Measurements from ENCODE around the gene DIP2C. TPM values are rescaled to one million over a fixed set of nuclear protein-coding genes. Genes with fewer than 3 reads are reported as not detected.
"Not testable (repeated sequence)": the region's sequence is repeated elsewhere in the genome, so short reads cannot be mapped to it uniquely, and the experiment has no call there.

DIP2C gene
- 26.3 TPM for polyA plus RNA-seq (ENCODE audit: insufficient read length)

- peak; percentile 29 for DNase-seq (ENCODE audit: low read depth)
These were observed at the start of gene DIP2C for GRCh38 chr10:689452-690371. Gene DIP2C (minus strand): TSS chr10:689668. CDS start chr10:689578, 90 bp downstream.

DNA sequence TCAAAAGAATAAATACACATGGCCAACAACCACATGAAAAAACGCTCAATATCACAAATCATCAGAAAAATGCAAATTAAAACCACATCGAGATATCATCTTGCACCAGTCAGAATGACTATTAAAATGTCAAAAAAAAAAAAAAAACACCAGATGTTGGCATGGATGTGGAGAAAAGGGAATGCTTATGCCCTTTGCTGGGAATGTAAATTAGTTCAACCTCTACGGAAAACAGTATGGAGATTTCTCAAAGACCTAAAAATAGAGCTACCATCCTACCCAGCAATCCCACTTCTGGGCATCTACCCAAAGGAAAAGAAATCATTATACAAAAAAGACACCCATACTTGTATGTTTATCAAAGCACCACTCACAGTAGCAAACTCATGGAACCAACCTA is 45.0 kb upstream of the DIP2C start:
- no peak for DNase-seq (ENCODE audit: low read depth)

DNA sequence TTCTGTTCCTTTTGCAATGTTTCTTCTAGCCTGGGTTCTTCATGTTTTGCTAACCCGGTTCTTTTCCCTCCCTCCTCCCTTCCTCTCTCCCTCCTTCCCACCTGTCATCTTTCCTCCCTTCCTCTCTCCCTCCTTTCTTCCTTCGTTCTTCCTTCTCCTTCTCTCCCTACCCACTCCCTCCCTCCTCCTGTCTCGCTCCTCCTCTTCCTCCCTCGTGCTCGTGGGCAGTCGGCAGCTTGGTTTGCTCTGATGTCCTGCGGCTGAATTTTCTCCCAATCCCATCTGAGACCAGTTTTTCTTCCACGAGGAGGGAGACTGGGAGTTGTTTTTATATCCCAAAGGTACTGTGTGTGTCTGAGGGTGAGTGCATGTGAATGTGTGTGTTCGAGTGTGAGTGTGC is 43.6 kb upstream of the DIP2C start:
- no peak for DNase-seq (ENCODE audit: low read depth)

- DNase-seq (ENCODE audit: low read depth) = no peak
These were observed 39.7 kb upstream of the DIP2C start for GRCh38 chr10:729213-729612.

DNA sequence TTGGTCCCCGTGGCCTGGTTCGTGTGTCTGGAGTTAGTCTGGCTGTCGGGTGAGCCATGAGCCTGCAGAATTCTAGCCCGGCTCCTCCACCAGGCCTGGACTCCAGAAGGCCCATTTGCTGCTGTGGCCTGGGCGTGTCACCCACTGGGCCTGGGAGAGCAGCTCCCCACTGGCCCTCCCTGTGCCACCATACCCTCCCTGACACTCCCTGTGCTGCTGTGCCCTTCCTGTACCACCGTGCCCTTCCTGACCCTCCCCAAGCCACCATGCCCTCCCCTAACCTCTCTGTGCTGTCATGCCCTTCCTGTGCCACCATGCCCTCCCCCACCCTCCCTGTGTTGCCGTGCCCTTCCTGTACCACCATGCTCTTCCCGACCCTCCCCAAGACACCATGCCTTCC is 39.1 kb upstream of the DIP2C start:
- DNase-seq (ENCODE audit: low read depth) = no peak

DNA sequence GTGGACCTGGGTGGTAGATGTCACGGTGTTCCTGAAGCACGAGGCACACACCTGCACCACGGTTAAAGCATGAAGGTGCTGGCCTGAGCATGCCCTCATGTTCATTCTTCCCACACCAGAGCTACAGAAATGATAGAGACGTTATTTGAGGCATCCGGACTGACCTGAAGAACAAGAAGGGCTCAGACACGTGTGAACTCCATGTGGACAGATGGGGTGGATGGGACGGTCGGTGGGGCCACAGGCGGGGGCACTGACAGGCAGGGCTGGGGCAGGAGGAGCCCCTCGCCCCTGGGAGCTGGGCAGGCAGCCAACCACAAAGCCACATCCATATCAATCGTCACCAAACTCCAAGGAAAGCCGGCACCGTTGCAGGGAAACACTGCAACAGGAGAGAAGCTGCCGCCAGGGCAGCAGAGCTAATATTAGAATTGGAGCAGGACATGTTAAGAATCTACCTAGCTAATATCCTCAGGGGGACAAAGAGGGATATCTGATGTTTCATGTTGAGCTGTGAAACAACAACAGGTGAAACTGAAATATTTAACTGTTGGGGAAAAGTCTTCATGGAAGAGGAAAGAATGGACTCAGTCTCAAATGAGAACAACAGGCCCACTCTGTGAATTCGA is 37.8 kb upstream of the DIP2C start:
- no peak for DNase-seq (ENCODE audit: low read depth)

GRCh38 chr10:725786-726185 is 36.3 kb upstream of the DIP2C start:
- DNase-seq (ENCODE audit: low read depth) = no peak

DNA sequence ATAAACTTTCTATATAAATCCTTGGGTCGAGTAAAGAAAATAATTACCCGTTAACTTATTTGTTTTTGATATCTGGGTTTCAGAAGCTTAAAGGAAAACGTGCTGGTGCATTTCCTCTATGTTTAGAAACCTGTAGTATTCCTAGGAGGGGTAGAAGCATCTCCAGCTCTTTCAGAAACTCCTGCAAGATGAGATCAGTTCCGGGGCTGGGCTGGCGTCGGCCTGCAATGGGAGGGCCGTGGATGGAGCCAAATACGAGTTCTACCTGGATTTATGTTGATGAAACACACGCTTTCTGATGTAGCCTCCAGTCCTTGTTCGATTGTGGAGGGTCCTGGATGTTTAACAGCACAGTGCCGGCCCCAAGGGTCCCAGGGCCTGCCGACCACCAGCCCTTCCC is 35.8 kb upstream of the DIP2C start:
- DNase-seq (ENCODE audit: low read depth) = no peak

DNA sequence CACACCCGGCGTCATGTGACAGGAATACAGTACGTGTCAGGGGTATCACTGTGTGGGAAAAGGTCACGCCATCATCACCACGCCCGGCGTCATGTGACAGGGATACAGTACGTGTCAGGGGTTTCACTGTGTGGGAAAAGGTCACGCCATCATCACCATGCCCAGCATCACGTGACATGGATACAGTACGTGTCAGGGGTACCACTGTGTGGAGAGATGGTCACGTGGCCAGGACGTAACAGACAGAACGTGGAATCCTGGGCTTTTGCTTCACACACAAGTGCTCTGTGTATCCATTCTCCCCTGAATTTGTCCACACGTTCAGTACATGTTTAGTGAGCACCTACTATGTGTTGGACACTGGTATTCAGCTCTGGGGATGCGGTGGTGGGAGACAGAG is 34.5 kb upstream of the DIP2C start:
- DNase-seq (ENCODE audit: low read depth) = no peak

- DNase-seq (ENCODE audit: low read depth) = no peak
These were observed 33.0 kb upstream of the DIP2C start for GRCh38 chr10:722281-723060.

GRCh38 chr10:718143-718700 is 28.8 kb upstream of the DIP2C start:
- DNase-seq (ENCODE audit: low read depth) = no peak

GRCh38 chr10:717458-717857 is 28.0 kb upstream of the DIP2C start:
- no peak for DNase-seq (ENCODE audit: low read depth)

GRCh38 chr10:716821-717220 is 27.4 kb upstream of the DIP2C start:
- no peak for DNase-seq (ENCODE audit: low read depth)

GRCh38 chr10:714214-714613 is 24.7 kb upstream of the DIP2C start:
- no peak for DNase-seq (ENCODE audit: low read depth)

- no peak for DNase-seq (ENCODE audit: low read depth)
These were observed 23.1 kb upstream of the DIP2C start for GRCh38 chr10:712575-712974.

DNA sequence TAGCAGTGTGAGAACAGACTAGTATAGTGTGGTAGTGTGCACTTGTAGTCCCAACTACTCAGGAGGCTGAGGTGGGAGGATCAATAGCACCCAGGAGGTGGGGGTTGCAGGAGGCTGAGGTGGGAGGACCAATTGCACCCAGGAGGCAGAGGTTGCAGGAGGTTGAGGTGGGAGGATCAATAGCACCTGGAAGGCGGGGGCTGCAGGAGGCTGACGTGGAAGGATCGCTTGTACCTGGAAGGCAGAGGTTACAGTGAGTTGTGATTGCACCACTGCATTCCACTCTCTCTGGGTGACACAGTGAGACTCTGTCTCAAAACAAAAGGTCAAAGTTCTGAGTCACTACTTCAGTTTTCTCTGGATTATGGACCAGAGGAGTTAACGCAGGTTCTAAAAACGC is 22.6 kb upstream of the DIP2C start:
- DNase-seq (ENCODE audit: low read depth) = no peak

- DNase-seq (ENCODE audit: low read depth) = no peak
These were observed 18.4 kb upstream of the DIP2C start for GRCh38 chr10:707861-708260.

GRCh38 chr10:707456-707855 is 18.0 kb upstream of the DIP2C start:
- DNase-seq (ENCODE audit: low read depth) = no peak

DNA sequence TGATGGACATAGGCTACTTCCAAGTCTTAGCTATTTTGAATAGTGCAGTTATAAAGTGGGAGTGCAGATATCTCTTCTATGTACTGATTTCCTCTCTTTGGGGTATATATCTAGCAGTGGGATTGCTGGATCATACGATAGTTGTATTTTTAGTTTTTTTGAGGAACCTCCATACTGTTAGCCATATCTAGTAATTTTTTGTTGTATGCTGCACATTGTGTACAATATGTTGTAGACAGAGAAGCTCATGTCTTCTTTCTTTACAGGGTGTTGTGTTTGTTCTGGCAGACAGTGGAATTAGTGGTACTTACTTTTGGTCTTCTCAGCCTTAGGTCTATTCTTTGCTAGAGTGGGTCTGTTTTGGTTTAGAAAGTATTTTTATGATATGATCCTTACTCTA is 13.7 kb upstream of the DIP2C start:
- DNase-seq (ENCODE audit: low read depth) = no peak

GRCh38 chr10:700183-700582 is 10.7 kb upstream of the DIP2C start:
- DNase-seq (ENCODE audit: low read depth) = not testable (repeated sequence)

DNA sequence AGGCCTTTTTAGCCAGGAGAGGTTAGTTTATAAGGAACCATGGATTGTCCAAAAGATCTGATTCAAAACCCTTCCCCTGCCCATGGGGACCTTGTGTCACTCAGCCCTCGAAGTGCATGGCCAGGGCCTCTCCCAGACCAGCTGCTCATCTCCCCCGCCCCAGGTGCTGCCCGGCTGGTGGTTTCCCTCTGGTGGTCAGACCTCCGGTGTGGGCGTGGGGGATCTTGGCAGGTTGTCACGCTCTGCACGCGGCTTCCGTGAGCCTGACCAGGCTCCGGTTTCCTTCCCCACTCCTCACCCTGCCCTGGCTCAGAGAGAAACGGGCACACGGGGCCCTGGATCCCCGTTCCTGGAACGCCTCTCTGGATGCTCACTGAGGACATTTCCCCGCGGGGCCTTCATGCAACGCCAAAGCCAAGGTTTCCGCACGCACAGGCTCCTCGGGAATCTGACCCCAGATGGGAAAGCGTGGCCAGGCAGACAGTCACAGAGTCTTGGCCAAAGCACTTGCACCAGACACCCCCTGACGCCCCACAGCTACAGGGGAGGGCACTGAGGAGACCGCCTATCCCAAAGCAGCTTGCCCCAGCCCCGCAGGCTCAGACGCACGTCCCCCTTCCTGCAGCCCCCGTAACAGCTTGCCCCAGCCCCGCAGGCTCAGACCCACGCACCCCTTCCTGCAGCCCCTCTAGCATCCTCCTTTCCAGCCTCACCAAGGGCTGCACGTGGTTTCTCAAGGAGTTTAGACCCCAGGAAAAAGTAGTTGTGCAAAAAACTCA is 7.8 kb upstream of the DIP2C start:
- DNase-seq (ENCODE audit: low read depth) = no peak

All from forelimb muscle (tissue), 1 donor.